MM.1S (cell line): ENCODE results near the gene CUBN.

Experiments used
- CTCF ChIP-seq: fragments of 300-600 bp; sonication (generic); IDR thresholded peaks from 2 replicates; pipeline ENCODE4 v1.5.1; 2016; ENCODE audit warnings: antibody characterized with exemption, low read length, mixed read lengths
- EZH2 ChIP-seq: fragments of 300-600 bp; sonication (generic); optimal IDR thresholded peaks from 2 replicates; pipeline ENCODE3; 2017; ENCODE audit warnings: low read depth, mild to moderate bottlenecking, antibody characterized with exemption, low read length, mixed read lengths
- EZH2phosphoT487 ChIP-seq: fragments of 300-600 bp; sonication (generic); IDR thresholded peaks from 2 replicates; pipeline ENCODE4 v1.6.1; 2018; ENCODE audit warnings: antibody characterized with exemption, low read length

GRCh38 chr10:17154116-17154515, 24.5 kb upstream of the CUBN start:
- TF ChIP-seq CTCF, result no peak
- no peak for TF ChIP-seq EZH2
- no peak for TF ChIP-seq EZH2phosphoT487
